GM18526 (cell line): ENCODE results near the gene AGRN.

Experiments used
- POLR2A ChIP-seq: IDR thresholded peaks from 3 replicates; pipeline ENCODE4 v1.6.1; 2011; ENCODE audit not compliant: insufficient read length; ENCODE audit errors: extremely low read depth

The AGRN gene

GRCh38 chr1:1037366-1038327 is 17.7 kb downstream of the AGRN start:
- no peak for TF ChIP-seq POLR2A

GRCh38 chr1:1038694-1039093 is 18.8 kb downstream of the AGRN start:
- no peak for TF ChIP-seq POLR2A

GRCh38 chr1:1039145-1039910 is 19.4 kb downstream of the AGRN start:
- TF ChIP-seq POLR2A = no peak

GRCh38 chr1:1040004-1040991 is 20.4 kb downstream of the AGRN start:
- TF ChIP-seq POLR2A = no peak

GRCh38 chr1:1041092-1041523 is 21.2 kb downstream of the AGRN start:
- TF ChIP-seq POLR2A = no peak

- no peak for TF ChIP-seq POLR2A
Measured at GRCh38 chr1:1041873-1042272, 22.0 kb downstream of the AGRN start.

- TF ChIP-seq POLR2A = no peak
Measured at GRCh38 chr1:1042835-1043234, 22.9 kb downstream of the AGRN start.

- no peak for TF ChIP-seq POLR2A
Measured at GRCh38 chr1:1043411-1043810, 23.5 kb downstream of the AGRN start.

- TF ChIP-seq POLR2A = no peak
Measured at GRCh38 chr1:1043921-1044320, 24.0 kb downstream of the AGRN start.

- TF ChIP-seq POLR2A = no peak
Measured at GRCh38 chr1:1044455-1045078, 24.6 kb downstream of the AGRN start.

- TF ChIP-seq POLR2A = no peak
Measured at GRCh38 chr1:1045129-1045528, 25.2 kb downstream of the AGRN start.

GRCh38 chr1:1046243-1046642 is 26.3 kb downstream of the AGRN start:
- TF ChIP-seq POLR2A = no peak

GRCh38 chr1:1046767-1047166 is 26.8 kb downstream of the AGRN start:
- TF ChIP-seq POLR2A = no peak

GRCh38 chr1:1047407-1047806 is 27.5 kb downstream of the AGRN start:
- TF ChIP-seq POLR2A = no peak

GRCh38 chr1:1047963-1048362 is 28.0 kb downstream of the AGRN start:
- no peak for TF ChIP-seq POLR2A

GRCh38 chr1:1048765-1049164 is 28.8 kb downstream of the AGRN start:
- no peak for TF ChIP-seq POLR2A
